Measurements from ENCODE around the gene TREX2. TPM values are rescaled to one million over a fixed set of nuclear protein-coding genes. Genes with fewer than 3 reads are reported as not detected.

TREX2 gene
- total and polyA plus RNA-seq, 2 experiments from 2014 or later = 0.60 to 1.3 TPM

DNA sequence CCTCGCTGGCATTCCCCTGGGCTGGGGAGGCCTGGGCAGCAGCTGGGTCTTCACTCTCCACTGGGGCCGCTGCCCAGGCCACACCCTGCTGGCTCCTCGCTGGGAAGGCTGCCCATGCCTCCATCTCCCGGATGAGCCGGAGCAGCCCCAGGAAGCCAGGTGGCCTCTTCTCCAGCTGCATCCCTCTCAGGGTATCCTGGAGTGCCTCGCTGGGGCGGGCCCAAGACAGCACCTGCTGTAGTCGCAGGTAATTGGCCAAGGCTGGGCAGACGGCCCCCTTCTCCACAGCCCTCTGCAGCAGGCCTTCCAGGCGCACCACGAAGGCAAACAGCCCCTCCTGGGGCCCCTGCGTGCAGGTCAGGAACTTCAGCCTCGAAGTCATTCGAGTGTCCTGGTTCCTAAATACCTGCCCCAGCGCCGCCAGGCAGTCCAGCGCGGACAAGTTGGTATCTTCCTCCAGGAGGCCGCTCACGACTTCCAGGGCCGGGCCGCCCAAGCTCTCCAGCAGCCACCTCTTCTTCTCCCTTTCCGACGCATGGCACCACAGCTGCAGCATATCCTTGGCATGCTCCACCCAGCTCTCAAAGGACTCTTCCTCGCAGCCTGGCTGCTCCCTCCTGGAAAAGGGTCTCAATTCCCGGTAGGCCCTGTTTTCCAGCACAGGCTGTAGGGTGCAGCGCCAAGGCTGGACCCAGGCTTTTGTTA is 48.4 kb downstream of the TREX2 start:
- no peak for DNase-seq (ENCODE audit: low spot score)
- Histone ChIP-seq H2AFZ (no peak overlapping the region), H3K79me2 (no peaks in the 10 kb centered on the region), H3K27ac (no peak overlapping the region), H3K36me3 (replicated peaks; ENCODE audit: insufficient read depth, low read depth) (no peaks in the 10 kb centered on the region), H3K9me2 (replicated peaks; ENCODE audit: insufficient read depth) (no peaks in the 10 kb centered on the region), H3K9me3 (ENCODE audit: low read depth) (no peaks in the 10 kb centered on the region), H4K20me1 (ENCODE audit: insufficient read depth, poor library complexity, severe bottlenecking) (no peaks in the 10 kb centered on the region), H3K4me3 (no peak overlapping the region), H3K27me3 (no peaks in the 10 kb centered on the region), H3K4me1 (ENCODE audit: insufficient read depth) (no peaks in the 10 kb centered on the region), H3K4me2 (no peak overlapping the region)
- WGBS (ENCODE audit: low lambda C conversion rate, missing lambda C conversion rate) = 87% methylated on average over 27 of the region's 27 CpGs
- TF ChIP-seq EZH2phosphoT487 (IDR thresholded peaks at IDR 0.05; ENCODE audit: low read depth, severe bottlenecking, unreplicated experiment) = no peak
- TF ChIP-seq, protein P1, sequence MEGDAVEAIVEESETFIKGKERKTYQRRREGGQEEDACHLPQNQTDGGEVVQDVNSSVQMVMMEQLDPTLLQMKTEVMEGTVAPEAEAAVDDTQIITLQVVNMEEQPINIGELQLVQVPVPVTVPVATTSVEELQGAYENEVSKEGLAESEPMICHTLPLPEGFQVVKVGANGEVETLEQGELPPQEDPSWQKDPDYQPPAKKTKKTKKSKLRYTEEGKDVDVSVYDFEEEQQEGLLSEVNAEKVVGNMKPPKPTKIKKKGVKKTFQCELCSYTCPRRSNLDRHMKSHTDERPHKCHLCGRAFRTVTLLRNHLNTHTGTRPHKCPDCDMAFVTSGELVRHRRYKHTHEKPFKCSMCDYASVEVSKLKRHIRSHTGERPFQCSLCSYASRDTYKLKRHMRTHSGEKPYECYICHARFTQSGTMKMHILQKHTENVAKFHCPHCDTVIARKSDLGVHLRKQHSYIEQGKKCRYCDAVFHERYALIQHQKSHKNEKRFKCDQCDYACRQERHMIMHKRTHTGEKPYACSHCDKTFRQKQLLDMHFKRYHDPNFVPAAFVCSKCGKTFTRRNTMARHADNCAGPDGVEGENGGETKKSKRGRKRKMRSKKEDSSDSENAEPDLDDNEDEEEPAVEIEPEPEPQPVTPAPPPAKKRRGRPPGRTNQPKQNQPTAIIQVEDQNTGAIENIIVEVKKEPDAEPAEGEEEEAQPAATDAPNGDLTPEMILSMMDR (IDR thresholded peaks at IDR 0.05; ENCODE audit: poor library complexity) = no peak
- TF ChIP-seq EZH2 (IDR thresholded peaks at IDR 0.05; ENCODE audit: borderline replicate concordance) = no peak

DNA sequence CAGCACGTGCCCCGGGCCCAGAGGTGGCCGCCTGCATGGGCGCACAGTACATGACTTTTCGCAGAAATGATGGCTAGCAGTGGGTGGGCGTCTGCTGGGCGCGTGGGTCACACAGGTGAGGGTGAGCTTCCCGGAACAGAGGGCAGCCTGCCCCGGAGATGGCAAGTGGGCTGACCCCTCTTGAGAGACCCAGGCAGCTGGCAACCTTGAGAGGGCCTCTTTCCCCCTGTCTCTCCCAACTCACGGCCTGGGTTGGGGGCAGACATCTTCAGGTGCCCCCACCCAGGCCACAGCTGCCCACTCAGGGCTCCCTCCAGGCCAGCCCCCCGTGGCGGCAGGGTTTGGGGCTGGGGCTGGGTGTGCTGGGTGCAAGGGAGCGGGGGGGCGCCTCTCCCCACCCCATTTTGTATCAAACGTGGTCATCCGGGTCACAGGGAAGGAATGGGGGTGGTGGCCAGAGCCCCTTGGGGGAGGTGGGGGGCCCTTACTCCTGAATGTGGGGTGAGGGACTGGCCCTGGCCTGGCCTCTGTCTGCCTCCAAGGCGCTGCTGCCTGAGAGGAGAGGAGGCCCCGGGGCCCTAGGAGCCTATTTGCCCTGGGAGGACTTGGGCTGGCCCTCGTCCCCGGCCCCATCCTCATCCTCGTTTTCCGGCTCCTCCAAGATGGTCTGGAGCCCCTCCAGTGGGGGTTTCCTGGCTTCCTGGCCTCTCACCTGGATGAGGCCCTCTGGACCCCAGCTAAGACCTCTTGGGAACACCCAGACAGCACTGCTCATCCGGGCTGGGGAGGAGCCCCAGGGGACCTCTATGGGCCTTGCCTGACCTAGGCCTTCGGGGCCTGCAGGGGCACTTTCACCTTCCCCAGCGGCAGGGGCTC is 49.3 kb downstream of the TREX2 start:
- H3K79me2 ChIP-seq = no peaks in the 10 kb centered on the region
- WGBS (ENCODE audit: low lambda C conversion rate, missing lambda C conversion rate) = 88% methylated on average over 19 of the region's 26 CpGs

DNA sequence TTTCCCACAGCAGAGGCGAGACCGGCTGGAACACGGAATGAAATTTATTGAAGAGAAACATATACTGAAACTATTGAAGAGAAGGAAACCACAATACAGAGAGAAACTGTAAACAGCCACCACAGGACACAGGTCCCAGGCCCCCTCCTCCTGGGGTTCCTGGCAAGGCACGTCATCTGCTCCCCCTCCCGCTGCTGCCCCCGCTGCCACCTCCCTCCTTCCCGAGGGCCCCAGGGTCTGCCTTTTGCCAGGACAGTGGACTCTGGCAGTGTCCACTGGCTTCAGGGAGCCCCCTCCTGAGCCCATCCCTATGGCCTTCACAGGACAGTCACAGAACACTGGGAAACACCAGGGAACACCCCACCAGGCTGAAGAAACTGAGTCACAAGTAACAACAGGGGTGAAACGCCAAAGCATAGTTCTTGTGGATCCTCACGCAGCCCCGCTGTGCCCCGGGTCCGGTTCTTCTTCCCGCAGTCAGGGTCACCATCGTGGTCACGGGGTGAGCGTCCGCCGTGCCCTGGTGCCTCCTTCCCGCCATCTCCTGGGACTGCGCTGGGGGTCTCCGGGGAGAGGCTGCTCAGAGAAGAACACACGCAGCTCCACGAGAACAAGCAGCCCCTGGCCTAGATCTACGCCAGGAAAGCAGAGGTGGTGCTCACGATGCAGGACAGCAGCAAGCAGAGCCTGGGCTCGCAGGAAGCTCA is 50.1 kb downstream of the TREX2 start:
- no peak for DNase-seq (ENCODE audit: low spot score)
- Histone ChIP-seq H3K9me3 (ENCODE audit: low read depth) (no peaks in the 10 kb centered on the region), H3K27me3 (no peaks in the 10 kb centered on the region), H3K36me3 (replicated peaks; ENCODE audit: insufficient read depth, low read depth) (no peaks in the 10 kb centered on the region), H3K4me2 (no peak overlapping the region), H3K4me1 (ENCODE audit: insufficient read depth) (no peaks in the 10 kb centered on the region), H3K27ac (no peak overlapping the region), H2AFZ (no peak overlapping the region), H4K20me1 (ENCODE audit: insufficient read depth, poor library complexity, severe bottlenecking) (no peaks in the 10 kb centered on the region), H3K79me2 (no peaks in the 10 kb centered on the region), H3K4me3 (no peak overlapping the region), H3K9me2 (replicated peaks; ENCODE audit: insufficient read depth) (no peaks in the 10 kb centered on the region)
- TF ChIP-seq, protein P1 (IDR thresholded peaks at IDR 0.05; ENCODE audit: poor library complexity) = no peak
- TF ChIP-seq EZH2 (IDR thresholded peaks at IDR 0.05; ENCODE audit: borderline replicate concordance) (no peak), EZH2phosphoT487 (IDR thresholded peaks at IDR 0.05; ENCODE audit: low read depth, severe bottlenecking, unreplicated experiment) (no peak)
- 89% methylated on average over 24 of the region's 26 CpGs for WGBS (ENCODE audit: low lambda C conversion rate, missing lambda C conversion rate)

More for the DNA sequence above, 49.3 kb downstream of the TREX2 start:
- H3K4me3 ChIP-seq = no peak overlapping the region
- no peak overlapping the region for H3K27ac ChIP-seq
- no peak overlapping the region for H3K4me2 ChIP-seq
- H4K20me1 ChIP-seq (ENCODE audit: insufficient read depth, poor library complexity, severe bottlenecking) = no peaks in the 10 kb centered on the region
- TF ChIP-seq EZH2phosphoT487 (IDR thresholded peaks at IDR 0.05; ENCODE audit: low read depth, severe bottlenecking, unreplicated experiment) = no peak
- no peaks in the 10 kb centered on the region for H3K9me3 ChIP-seq (ENCODE audit: low read depth)
- no peak overlapping the region for H2AFZ ChIP-seq
- H3K9me2 ChIP-seq (replicated peaks; ENCODE audit: insufficient read depth) = no peaks in the 10 kb centered on the region
- no peaks in the 10 kb centered on the region for H3K36me3 ChIP-seq (replicated peaks; ENCODE audit: insufficient read depth, low read depth)
- no peak for DNase-seq (ENCODE audit: low spot score)
- no peaks in the 10 kb centered on the region for H3K4me1 ChIP-seq (ENCODE audit: insufficient read depth)
- H3K27me3 ChIP-seq = no peaks in the 10 kb centered on the region

All from hepatocyte (in vitro differentiated cells).